Measurements from ENCODE around the gene MMEL1. TPM values are rescaled to one million over a fixed set of nuclear protein-coding genes. Genes with fewer than 3 reads are reported as not detected.

Gene MMEL1
- total and polyA plus RNA-seq, 2 donors (not counting 3 experiments of a cell fraction or from before 2014, with no cell fraction given), result 1.1 to 1.2 TPM

- BruUV-seq (replicated peaks), result no TSS peak
- Histone ChIP-seq H3K27ac (ENCODE audit: insufficient read depth, low read depth, low read length) (no peak overlapping the region), H3K4me1 (ENCODE audit: control insufficient read depth, extremely low read depth, insufficient read depth, low read length) (peaks cover 12% of the 10 kb centered on the region), H3K27me3 (ENCODE audit: control insufficient read depth in 2 of 2, insufficient read depth in 2 of 2, low read length in 2 of 2) (no peaks in the 10 kb centered on the region), H3K79me2 (ENCODE audit: control insufficient read depth, insufficient read depth, low read length) (no peaks in the 10 kb centered on the region), H3K4me2 (ENCODE audit: insufficient read depth, low read length) (no peak overlapping the region), H4K20me1 (replicated peaks; ENCODE audit: control insufficient read depth, extremely low read depth, insufficient read depth, low read length) (no peaks in the 10 kb centered on the region), H3K9me3 (replicated peaks; ENCODE audit: control insufficient read depth, insufficient read depth, low read length) (no peaks in the 10 kb centered on the region), H3K36me3 (ENCODE audit: control insufficient read depth in 2 of 2, extremely low read depth in 1 of 2, insufficient read depth in 2 of 2, low read length in 2 of 2) (peaks cover 0 to 9% of the 10 kb centered on the region in 2 experiments), H3K9ac (replicated peaks; ENCODE audit: extremely low read depth, insufficient read depth, low read length) (no peak overlapping the region), H3K9me1 (replicated peaks; ENCODE audit: control insufficient read depth, extremely low read depth, insufficient read depth, low read length) (no peaks in the 10 kb centered on the region), H3K4me3 (replicated peaks in 1 of 3; ENCODE audit: insufficient read depth in 1 of 3, low read depth in 1 of 3, low read length in 3 of 3) (no peak overlapping the region), H2AFZ (ENCODE audit: low read depth, low read length) (no peak overlapping the region)
- FAIRE-seq (no peak), DNase-seq (ENCODE audit: low read depth, low spot score) (no peak)
- dilution Hi-C loops (cut with MboI; ENCODE audit: extremely low pct_ligation_motif_present, low sequenced_read_pairs), result no loop called here
- CTCF ChIA-PET, result interaction anchor here (1.5 to 2.8 kb wide), 2 partner anchors 26 to 33 kb away, joined by 3 to 14 read pairs; partner anchors contain the start of genes PANK4 and PRXL2B
- intact Hi-C loops (cut with micrococcal nuclease), result no loop called here
- POLR2A ChIA-PET, result no interaction called here
- TF ChIP-seq FOS (IDR thresholded peaks at IDR 0.05; ENCODE audit: borderline replicate concordance, insufficient read depth, low read length), result no peak
- no peak for TF ChIP-seq CTCF (IDR thresholded peaks at IDR 0.05; ENCODE audit: extremely low read depth in 1 of 2, insufficient read depth in 1 of 2, low read depth in 1 of 2, low read length in 2 of 2)
- TF ChIP-seq POLR2AphosphoS5 (IDR thresholded peaks at IDR 0.05; ENCODE audit: insufficient read depth, low read depth, low read length), result no peak
- no peak for TF ChIP-seq MAX (IDR thresholded peaks at IDR 0.05; ENCODE audit: insufficient read depth, insufficient read length)
These were observed 73.1 kb downstream of the MMEL1 start for GRCh38 chr1:2559509-2560298.

All from endothelial cell of umbilical vein (primary cell).